Peyer's patch (tissue), 4 donors: ENCODE results near the gene SMAD5. TPM values are rescaled to one million over a fixed set of nuclear protein-coding genes. Genes with fewer than 3 reads are reported as not detected.

Experiments used
- DNase-seq, 3 donors: peaks; one replicate each; pipeline ENCODE4 v3.0.0-alpha.2; 2017 to 2019
- H3K27ac ChIP-seq, 4 donors: fragments of 200-600 bp; sonication (generic); one replicate each; pipeline ENCODE4 v1.5.1; 2016 to 2019
- H3K27me3 ChIP-seq, 2 donors: fragments of 200-600 bp; sonication (generic); one replicate each; pipeline ENCODE4 v1.5.1; 2019
- H3K36me3 ChIP-seq, 3 donors: fragments of 200-600 bp; sonication (generic); one replicate each; pipeline ENCODE4 v1.5.1; 2016 to 2019
- H3K4me1 ChIP-seq, 4 donors: fragments of 200-600 bp; sonication (generic); one replicate each; pipeline ENCODE4 v1.5.1; 2016 to 2019
- H3K4me3 ChIP-seq, 4 donors: fragments of 200-600 bp; sonication (generic); 1 replicate in 3 of 4; 2 replicates in 1 of 4; pipeline ENCODE4 v1.5.1; 2016 to 2019; ENCODE audit warnings: mild to moderate bottlenecking in 1 of 4
- H3K9me3 ChIP-seq, 4 donors: fragments of 200-600 bp; sonication (generic); one replicate each; pipeline ENCODE4 v1.5.1; 2016 to 2019; ENCODE audit warnings: mild to moderate bottlenecking in 1 of 4
- POLR2A ChIP-seq, 2 donors: fragments of 450-650 bp; IDR thresholded peaks; one replicate each; pipeline ENCODE4 v1.5.1; 2017; ENCODE audit warnings: antibody characterized with exemption in 2 of 2, mild to moderate bottlenecking in 2 of 2, moderate library complexity in 2 of 2
- total RNA-seq, 4 donors: library from RNA; depleted of rRNA; stranded (reverse); fragments of >200 nt; gene quantifications; one replicate each; pipeline ENCODE4 v1.1.0, GENCODE V29; 2016
- TF ChIP-seq, protein P1 (sequence below), 6 experiments: fragments of 450-650 bp in 4 of 6; fragments of 200-600 bp in 2 of 6; sonication (generic) in 1 of 6; IDR thresholded peaks; one replicate each; pipeline ENCODE4 v1.5.1; 2017 to 2019; ENCODE audit warnings: antibody characterized with exemption in 6 of 6, mild to moderate bottlenecking in 3 of 6, moderate library complexity in 1 of 6

SMAD5 gene
- total RNA-seq, 4 donors from 2014 or later = 20.0 to 31.4 (median 23.7) TPM

DNA sequence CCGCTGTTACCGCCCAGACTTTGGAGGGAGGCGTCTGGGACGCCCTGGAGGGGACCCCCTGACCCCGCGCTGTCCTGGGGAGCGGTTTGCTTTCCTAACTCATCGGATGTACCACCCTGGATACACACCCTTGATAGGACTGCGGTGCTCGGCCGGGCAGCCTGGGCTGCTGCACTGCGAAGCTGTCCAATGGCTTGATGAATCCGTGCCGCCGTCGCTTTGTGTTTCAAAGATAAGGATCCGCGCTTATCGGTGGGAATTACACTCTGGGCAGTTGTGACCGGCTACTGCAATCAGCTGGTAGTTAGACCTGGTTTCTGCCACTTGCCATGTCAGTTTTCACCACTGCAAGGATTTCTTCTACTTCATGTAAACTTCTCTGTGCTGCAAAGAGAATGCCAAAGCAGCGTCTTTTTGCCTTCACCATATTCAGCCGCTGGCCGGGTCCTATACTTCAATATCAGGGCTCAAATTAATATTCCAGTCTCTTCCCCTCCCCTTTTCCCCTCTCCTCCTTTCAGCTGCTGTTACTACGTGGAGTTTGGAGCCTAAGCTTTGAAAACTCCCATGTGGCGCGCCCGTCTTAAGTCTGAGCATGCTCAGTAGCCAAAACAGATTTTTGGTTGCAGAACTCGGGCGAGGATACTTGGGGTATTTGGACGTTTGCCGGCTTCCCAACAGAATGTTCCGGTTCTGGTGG is 727 bp downstream of the SMAD5 start:
- TF ChIP-seq, protein P1, sequence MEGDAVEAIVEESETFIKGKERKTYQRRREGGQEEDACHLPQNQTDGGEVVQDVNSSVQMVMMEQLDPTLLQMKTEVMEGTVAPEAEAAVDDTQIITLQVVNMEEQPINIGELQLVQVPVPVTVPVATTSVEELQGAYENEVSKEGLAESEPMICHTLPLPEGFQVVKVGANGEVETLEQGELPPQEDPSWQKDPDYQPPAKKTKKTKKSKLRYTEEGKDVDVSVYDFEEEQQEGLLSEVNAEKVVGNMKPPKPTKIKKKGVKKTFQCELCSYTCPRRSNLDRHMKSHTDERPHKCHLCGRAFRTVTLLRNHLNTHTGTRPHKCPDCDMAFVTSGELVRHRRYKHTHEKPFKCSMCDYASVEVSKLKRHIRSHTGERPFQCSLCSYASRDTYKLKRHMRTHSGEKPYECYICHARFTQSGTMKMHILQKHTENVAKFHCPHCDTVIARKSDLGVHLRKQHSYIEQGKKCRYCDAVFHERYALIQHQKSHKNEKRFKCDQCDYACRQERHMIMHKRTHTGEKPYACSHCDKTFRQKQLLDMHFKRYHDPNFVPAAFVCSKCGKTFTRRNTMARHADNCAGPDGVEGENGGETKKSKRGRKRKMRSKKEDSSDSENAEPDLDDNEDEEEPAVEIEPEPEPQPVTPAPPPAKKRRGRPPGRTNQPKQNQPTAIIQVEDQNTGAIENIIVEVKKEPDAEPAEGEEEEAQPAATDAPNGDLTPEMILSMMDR (IDR thresholded peaks at IDR 0.05) = peak in 3 of 6 experiments; percentile 2 to 25 (median 23)
- no peak for TF ChIP-seq POLR2A (IDR thresholded peaks at IDR 0.05)

DNA sequence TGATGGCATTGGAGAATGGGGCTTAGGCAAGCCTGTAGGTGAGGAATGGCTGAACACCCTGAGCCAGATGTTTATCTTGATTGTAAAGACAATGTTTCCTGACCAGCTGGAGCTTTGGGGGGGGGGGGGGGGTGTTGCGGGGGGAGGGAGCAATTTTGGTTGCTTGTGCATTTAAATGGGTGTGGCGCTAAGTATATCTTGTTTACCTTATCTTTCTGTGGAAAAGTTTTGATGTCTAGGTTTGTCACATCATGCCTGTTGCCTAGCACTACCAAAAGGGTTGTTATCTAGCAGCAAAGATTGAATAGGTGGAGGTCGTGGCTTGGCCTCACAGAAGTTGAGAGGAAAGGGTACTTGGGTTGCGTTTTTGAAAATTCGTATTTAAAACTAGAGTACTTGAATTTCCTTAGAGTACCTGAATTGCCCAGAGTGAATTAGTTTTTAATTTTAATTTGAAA is 1.3 kb downstream of the SMAD5 start:
- H3K9me3 ChIP-seq = no peaks in the 10 kb centered on the region
- peak overlapping the region; percentile 89 to 98 (median 92) for H3K27ac ChIP-seq
- H3K4me3 ChIP-seq = peak overlapping the region; percentile 71 to 95 (median 90)
- no peaks in the 10 kb centered on the region for H3K36me3 ChIP-seq
- H3K4me1 ChIP-seq = peaks cover 0 to 28% (median 4%) of the 10 kb centered on the region in 4 donors
- no peaks in the 10 kb centered on the region for H3K27me3 ChIP-seq
- DNase-seq = no peak
- no peak for TF ChIP-seq POLR2A (IDR thresholded peaks at IDR 0.05)
- TF ChIP-seq, protein P1 (IDR thresholded peaks at IDR 0.05) = no peak

More for the DNA sequence above, 727 bp downstream of the SMAD5 start:
- H3K36me3 ChIP-seq = no peaks in the 10 kb centered on the region
- H3K4me1 ChIP-seq = peaks cover 0 to 28% (median 4%) of the 10 kb centered on the region in 4 donors
- no peaks in the 10 kb centered on the region for H3K27me3 ChIP-seq
- H3K9me3 ChIP-seq = no peaks in the 10 kb centered on the region
- H3K4me3 ChIP-seq = peak overlapping the region; percentile 71 to 95 (median 90)
- peak; percentile 42 to 77 (median 75) for DNase-seq
- H3K27ac ChIP-seq = peak overlapping the region; percentile 89 to 98 (median 92)

DNA sequence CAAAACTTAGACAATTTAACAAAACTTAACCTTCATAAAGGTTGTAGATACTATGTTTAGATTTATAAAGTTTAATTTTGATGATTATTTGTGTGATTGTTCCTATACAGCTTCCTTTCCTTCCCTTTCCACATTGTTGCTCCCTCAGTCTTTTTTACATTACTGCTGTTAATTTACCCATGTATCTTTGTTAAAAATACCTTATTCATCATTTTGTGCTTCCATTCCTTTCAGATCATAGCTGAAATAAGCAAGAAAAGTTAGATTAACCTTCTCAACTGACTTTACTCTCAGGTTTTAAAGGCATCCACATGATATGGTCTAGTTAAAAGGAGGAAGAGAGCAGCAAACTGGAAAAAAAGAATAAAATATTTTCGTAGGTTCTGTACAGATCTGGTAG is 2.0 kb downstream of the SMAD5 start:
- no peaks in the 10 kb centered on the region for H3K36me3 ChIP-seq
- H3K9me3 ChIP-seq = no peaks in the 10 kb centered on the region
- H3K27me3 ChIP-seq = no peaks in the 10 kb centered on the region
- peak overlapping the region in 1 of 4 donors; percentile 95 for H3K27ac ChIP-seq
- H3K4me3 ChIP-seq = no peak overlapping the region
- TF ChIP-seq POLR2A (IDR thresholded peaks at IDR 0.05) = no peak
- TF ChIP-seq, protein P1 (IDR thresholded peaks at IDR 0.05) = no peak
- peaks cover 0 to 30% (median 4%) of the 10 kb centered on the region in 4 donors for H3K4me1 ChIP-seq
- DNase-seq = no peak

DNA sequence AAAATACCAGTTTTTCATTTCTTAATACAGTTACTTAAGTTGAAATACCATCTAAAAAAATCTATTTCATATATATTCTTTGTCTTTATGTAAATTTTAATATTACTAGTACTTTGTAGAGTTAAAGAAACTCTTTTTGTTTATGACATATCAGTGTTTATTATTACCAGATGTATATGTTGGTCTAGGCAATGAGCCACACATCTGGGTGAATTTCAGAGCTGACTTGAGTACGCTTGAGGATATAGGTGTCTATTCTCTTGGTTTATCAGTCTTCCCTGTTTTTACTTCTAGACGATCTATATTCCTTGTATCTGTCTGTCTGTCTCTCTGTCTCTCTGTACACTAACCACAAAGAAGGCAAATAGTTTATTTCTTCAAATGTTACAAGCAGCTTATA is 2.9 kb downstream of the SMAD5 start:
- Histone ChIP-seq H3K27me3 (no peaks in the 10 kb centered on the region), H3K9me3 (no peaks in the 10 kb centered on the region), H3K4me1 (peaks cover 0 to 39% (median 4%) of the 10 kb centered on the region in 4 donors), H3K4me3 (no peak overlapping the region), H3K27ac (no peak overlapping the region), H3K36me3 (no peaks in the 10 kb centered on the region)
- no peak for TF ChIP-seq POLR2A (IDR thresholded peaks at IDR 0.05)
- TF ChIP-seq, protein P1 (IDR thresholded peaks at IDR 0.05) = no peak
- no peak for DNase-seq

DNA sequence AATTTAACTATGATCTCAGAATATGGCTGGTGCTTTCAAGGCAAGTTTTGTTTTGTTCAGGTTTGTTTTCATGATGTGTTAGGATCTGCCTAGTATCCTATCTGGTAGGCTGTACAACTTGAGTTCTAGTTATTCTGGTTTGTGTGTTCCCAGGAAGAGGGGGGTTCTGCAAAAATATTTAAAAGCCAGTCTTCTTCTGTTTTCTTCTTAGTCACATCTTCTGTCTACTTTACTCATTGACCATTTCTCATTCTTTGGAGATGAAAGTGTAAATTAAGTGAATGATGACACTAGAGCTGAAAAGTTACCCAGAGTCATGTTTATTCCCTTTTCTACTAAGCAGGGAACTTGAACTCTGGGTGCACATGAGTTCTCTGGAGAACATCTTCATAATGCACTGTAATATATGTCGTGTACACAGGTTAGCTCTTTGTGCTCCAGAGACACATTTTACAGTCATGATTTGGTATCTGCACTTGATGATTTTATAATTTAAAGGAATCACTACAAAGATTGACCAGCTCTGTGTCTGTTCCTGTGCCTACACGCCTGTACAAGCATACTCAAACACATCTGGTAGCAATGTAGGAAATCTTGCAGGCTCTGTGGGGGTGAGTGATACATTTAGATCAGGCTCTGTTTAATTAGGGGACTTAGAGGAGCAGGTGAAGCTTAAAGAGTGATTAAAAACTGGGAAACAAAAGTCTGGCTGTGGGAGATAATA is 5.0 kb downstream of the SMAD5 start:
- H3K27ac ChIP-seq = no peak overlapping the region
- no peaks in the 10 kb centered on the region for H3K9me3 ChIP-seq
- H3K4me1 ChIP-seq = peaks cover 0 to 33% (median 4%) of the 10 kb centered on the region in 4 donors
- H3K27me3 ChIP-seq = no peaks in the 10 kb centered on the region
- TF ChIP-seq, protein P1 (IDR thresholded peaks at IDR 0.05) = no peak
- TF ChIP-seq POLR2A (IDR thresholded peaks at IDR 0.05) = no peak
- DNase-seq = no peak
- no peak overlapping the region for H3K4me3 ChIP-seq
- no peaks in the 10 kb centered on the region for H3K36me3 ChIP-seq
